Measurements from ENCODE around the gene DBNDD2.

Gene DBNDD2

DNA sequence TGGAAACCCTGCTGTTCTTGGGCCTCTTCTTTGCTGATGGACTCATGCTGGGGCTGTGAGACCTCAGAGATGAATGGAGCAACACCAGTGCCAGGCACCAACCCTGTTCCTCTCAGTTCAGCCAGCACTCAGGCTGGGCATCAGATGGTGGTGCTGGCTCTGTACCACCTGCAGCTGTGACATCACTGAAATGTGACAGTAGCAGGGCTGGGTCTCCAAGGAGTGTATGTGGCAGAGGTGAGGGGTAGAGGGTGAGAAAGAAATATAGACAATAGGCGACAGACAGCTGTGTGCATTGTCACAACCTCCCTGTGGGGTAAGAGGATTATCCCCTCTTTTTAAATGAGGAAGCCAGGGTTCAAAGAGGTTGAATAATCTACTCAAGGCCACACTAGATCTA, 29.9 kb upstream of the DBNDD2 start, which contains the start of gene TP53TG5:
Gene TP53TG5, minus strand, starts transcription at position 135 of the 400 bp plus-strand sequence. Its CDS starts 89 bp downstream, at position 46.
- no peak within 1 kb of the TSS for H3K4me3 ChIP-seq (ENCODE audit: low read depth, low read length)
- no peak for TF ChIP-seq CTCF (IDR thresholded peaks at IDR 0.05; ENCODE audit: low read depth, low read length, missing control alignments)
- DNase-seq (ENCODE audit: low read depth), result no peak

- DNase-seq (ENCODE audit: low read depth), result no peak
- no peak for TF ChIP-seq CTCF (IDR thresholded peaks at IDR 0.05; ENCODE audit: low read depth, low read length, missing control alignments)
- H3K4me3 ChIP-seq (ENCODE audit: low read depth, low read length), result no peak overlapping the region
Measured at GRCh38 chr20:45387274-45387673, 20.8 kb upstream of the DBNDD2 start.

GRCh38 chr20:45390931-45391330, 17.2 kb upstream of the DBNDD2 start:
- no peak for DNase-seq (ENCODE audit: low read depth)
- H3K4me3 ChIP-seq (ENCODE audit: low read depth, low read length), result no peak overlapping the region
- no peak for TF ChIP-seq CTCF (IDR thresholded peaks at IDR 0.05; ENCODE audit: low read depth, low read length, missing control alignments)

GRCh38 chr20:45391559-45391958, 16.5 kb upstream of the DBNDD2 start:
- no peak for TF ChIP-seq CTCF (IDR thresholded peaks at IDR 0.05; ENCODE audit: low read depth, low read length, missing control alignments)

GRCh38 chr20:45392733-45393132, 15.4 kb upstream of the DBNDD2 start:
- no peak for DNase-seq (ENCODE audit: low read depth)

More at GRCh38 chr20:45391559-45391958, 16.5 kb upstream of the DBNDD2 start:
- H3K4me3 ChIP-seq (ENCODE audit: low read depth, low read length), result no peak overlapping the region
- no peak for DNase-seq (ENCODE audit: low read depth)

DNA sequence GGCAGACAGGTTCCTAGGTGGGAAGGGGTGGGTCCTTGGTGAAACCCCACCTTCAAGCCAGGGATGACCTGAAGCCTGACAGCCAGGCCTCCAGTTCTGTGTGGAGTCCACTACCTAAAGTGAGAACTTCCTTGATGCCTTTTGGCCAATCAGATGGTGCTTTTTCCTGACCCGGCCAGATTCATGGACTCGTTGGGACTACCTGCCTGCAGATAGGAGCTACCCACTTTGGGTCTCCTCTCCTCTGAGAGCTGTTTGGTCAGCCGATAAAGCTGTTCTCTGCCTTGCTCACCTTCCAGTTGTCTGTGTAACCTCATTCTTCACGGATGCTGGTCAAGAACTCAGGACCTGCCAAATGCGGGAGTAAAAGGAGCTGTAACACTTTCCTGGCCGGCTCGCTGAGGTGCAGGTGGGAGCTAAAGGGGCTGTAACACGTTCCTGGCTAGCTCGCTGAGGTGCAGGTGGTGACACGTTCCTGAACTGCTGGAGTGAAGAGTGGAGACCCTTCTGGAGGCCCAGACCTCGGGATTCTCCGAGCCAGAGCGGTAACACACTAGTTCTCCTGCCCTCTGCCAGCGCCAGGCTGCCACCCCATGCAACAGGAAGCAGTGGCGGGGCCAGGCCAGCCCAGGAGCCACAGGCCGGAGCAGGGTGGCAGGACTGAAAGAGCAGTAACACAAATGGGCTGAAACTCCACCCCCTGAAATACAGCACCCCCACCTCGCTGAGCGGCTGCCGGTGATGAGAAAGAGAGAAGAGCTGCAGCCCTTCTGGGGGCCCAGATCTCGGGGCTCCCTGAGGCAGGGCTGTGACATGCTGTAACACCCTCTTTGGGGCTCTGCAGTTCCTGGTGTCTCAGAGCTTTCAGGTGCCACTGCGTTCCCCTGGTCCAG, 13.6 kb upstream of the DBNDD2 start:
- H3K4me3 ChIP-seq (ENCODE audit: low read depth, low read length), result no peak overlapping the region
- DNase-seq (ENCODE audit: low read depth), result no peak
- TF ChIP-seq CTCF (IDR thresholded peaks at IDR 0.05; ENCODE audit: low read depth, low read length, missing control alignments), result no peak

More at GRCh38 chr20:45392733-45393132, 15.4 kb upstream of the DBNDD2 start:
- TF ChIP-seq CTCF (IDR thresholded peaks at IDR 0.05; ENCODE audit: low read depth, low read length, missing control alignments), result no peak
- H3K4me3 ChIP-seq (ENCODE audit: low read depth, low read length), result no peak overlapping the region

DNA sequence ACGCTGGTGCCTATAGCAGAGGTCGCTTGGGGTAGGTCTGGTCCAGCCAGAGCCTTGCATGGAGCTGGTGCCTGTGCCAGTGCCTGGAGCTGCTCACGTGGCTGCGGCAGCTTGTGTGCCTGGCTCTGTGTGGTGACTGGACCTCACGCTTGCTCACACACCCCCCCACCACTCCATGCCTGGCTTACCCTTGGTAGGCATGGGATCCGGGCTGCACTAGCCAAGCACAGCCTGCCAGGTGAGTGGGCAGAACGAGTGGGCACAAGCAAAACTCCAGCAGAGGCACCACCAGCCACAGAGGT, 13.0 kb upstream of the DBNDD2 start:
- no peak for TF ChIP-seq CTCF (IDR thresholded peaks at IDR 0.05; ENCODE audit: low read depth, low read length, missing control alignments)
- no peak for DNase-seq (ENCODE audit: low read depth)
- H3K4me3 ChIP-seq (ENCODE audit: low read depth, low read length), result no peak overlapping the region

Measured in GM12864 (cell line).